IMR-90 (cell line): Measurements from ENCODE around the gene ADGRL3. TPM values are rescaled to one million over a fixed set of nuclear protein-coding genes. Genes with fewer than 3 reads are reported as not detected.

Experiments used
- ATAC-seq: fragments of 200-7000 bp; cut with Tn5 transposase; 2 replicates; pipeline ENCODE4 v1.9.1; 2020; ENCODE audit warnings: low read depth, mild to moderate bottlenecking, moderate library complexity
- BruUV-seq: library from RNA; stranded (reverse); fragments of 400-500 nt; replicated peaks from 2 replicates; lab custom pipeline; 2021; lab: Mats Ljungman, UMichigan
- CTCF ChIA-PET: fragments of 300-600 bp; formaldehyde crosslinking; extraction: SDS; loops from one replicate; lab custom pipeline; 2021; ENCODE audit warnings: antibody characterized with exemption; lab: Yijun Ruan, JAX
- POLR2A ChIA-PET: fragments of 300-600 bp; sonication (Branson Sonifier 250); formaldehyde crosslinking; loops from one replicate; lab custom pipeline; 2022; ENCODE audit warnings: antibody characterized with exemption; ENCODE audit not compliant: unreplicated experiment; lab: Charles Lee
- DNase-seq: peaks from one replicate; pipeline ENCODE4 v3.0.0; 2013
- H2AFZ ChIP-seq: replicated peaks from 2 replicates; pipeline ENCODE3; 2013; ENCODE audit warnings: low read length, mild to moderate bottlenecking; ENCODE audit not compliant: poor library complexity
- H2AK5ac ChIP-seq: 2 replicates; pipeline ENCODE4 v1.6.1; 2013; ENCODE audit warnings: low read depth, low read length, inconsistent platforms
- H2AK9ac ChIP-seq: replicated peaks from 2 replicates; pipeline ENCODE3; 2013; ENCODE audit warnings: mild to moderate bottlenecking, low read depth, low read length, moderate library complexity; ENCODE audit not compliant: poor library complexity
- H2BK120ac ChIP-seq: 2 replicates; pipeline ENCODE4 v1.6.1; 2013; ENCODE audit warnings: low read depth, low read length, inconsistent platforms
- H2BK15ac ChIP-seq: 3 replicates; pipeline ENCODE4 v1.6.1; 2013; ENCODE audit warnings: low read depth, low read length, inconsistent platforms
- H2BK20ac ChIP-seq: 2 replicates; pipeline ENCODE4 v1.6.1; 2013; ENCODE audit warnings: low read depth, mild to moderate bottlenecking, inconsistent platforms, low read length, moderate library complexity
- H2BK5ac ChIP-seq: 2 replicates; pipeline ENCODE4 v1.6.1; 2013; ENCODE audit warnings: mild to moderate bottlenecking, low read depth, low read length, inconsistent platforms; ENCODE audit not compliant: poor library complexity, severe bottlenecking
- H3K14ac ChIP-seq: replicated peaks from 2 replicates; pipeline ENCODE4 v1.6.1; 2013; ENCODE audit warnings: low read depth, low read length, inconsistent platforms
- H3K18ac ChIP-seq: 2 replicates; pipeline ENCODE4 v1.6.1; 2013; ENCODE audit warnings: low read depth, low read length, control low read depth
- H3K23ac ChIP-seq: 2 replicates; pipeline ENCODE4 v1.6.1; 2013; ENCODE audit warnings: low read depth, low read length, inconsistent platforms
- H3K27ac ChIP-seq: 2 replicates; pipeline ENCODE4 v1.5.1; 2013; ENCODE audit warnings: mild to moderate bottlenecking, control low read depth, low read length; ENCODE audit not compliant: insufficient read depth
- H3K27me3 ChIP-seq: 2 replicates; pipeline ENCODE4 v1.6.1; 2013; ENCODE audit warnings: low read length; ENCODE audit not compliant: control insufficient read depth, insufficient read depth
- H3K36me3 ChIP-seq: 2 replicates; pipeline ENCODE4 v1.6.1; 2013; ENCODE audit warnings: low read length, mixed read lengths; ENCODE audit not compliant: control insufficient read depth, insufficient read depth
- H3K4ac ChIP-seq: 2 replicates; pipeline ENCODE4 v1.6.1; 2013; ENCODE audit warnings: low read depth, low read length, inconsistent platforms
- H3K4me1 ChIP-seq: 2 replicates; pipeline ENCODE4 v1.6.1; 2013; ENCODE audit warnings: low read length, mixed read lengths; ENCODE audit not compliant: control insufficient read depth, insufficient read depth
- H3K4me2 ChIP-seq: 2 replicates; pipeline ENCODE4 v1.6.1; 2013; ENCODE audit warnings: low read depth, mild to moderate bottlenecking, control low read depth, low read length, moderate library complexity
- H3K4me3 ChIP-seq: 2 replicates; pipeline ENCODE4 v1.5.1; 2013; ENCODE audit warnings: low read depth, mild to moderate bottlenecking, control low read depth, low read length, moderate library complexity; ENCODE audit not compliant: insufficient read depth
- H3K56ac ChIP-seq: 2 replicates; pipeline ENCODE4 v1.6.1; 2013; ENCODE audit warnings: low read length, inconsistent platforms; ENCODE audit not compliant: insufficient read depth; ENCODE audit errors: extremely low read depth
- H3K79me1 ChIP-seq, 2 experiments: 2 replicates each; pipeline ENCODE4 v1.6.1; 2013; ENCODE audit warnings: low read length in 2 of 2, inconsistent platforms in 1 of 2, low read depth in 1 of 2
- H3K9ac ChIP-seq: 2 replicates; pipeline ENCODE4 v1.6.1; 2013; ENCODE audit warnings: low read depth, low read length, control low read depth
- H3K9me1 ChIP-seq: 2 replicates; pipeline ENCODE4 v1.6.1; 2013; ENCODE audit warnings: low read length, inconsistent platforms; ENCODE audit not compliant: insufficient read depth
- H3K9me3 ChIP-seq: 2 replicates; pipeline ENCODE4 v1.6.1; 2013; ENCODE audit warnings: low read length; ENCODE audit not compliant: control insufficient read depth, insufficient read depth
- H4K20me1 ChIP-seq: 2 replicates; pipeline ENCODE4 v1.6.1; 2013; ENCODE audit warnings: low read length, inconsistent platforms; ENCODE audit not compliant: insufficient read depth
- H4K5ac ChIP-seq: 2 replicates; pipeline ENCODE4 v1.6.1; 2013; ENCODE audit warnings: mild to moderate bottlenecking, low read depth, low read length, control low read depth
- H4K8ac ChIP-seq, 2 experiments: 2 replicates each; pipeline ENCODE4 v1.6.1; 2013; ENCODE audit warnings: low read depth in 2 of 2, low read length in 2 of 2, control low read depth in 1 of 2, inconsistent platforms in 1 of 2
- H4K91ac ChIP-seq: 2 replicates; pipeline ENCODE4 v1.6.1; 2013; ENCODE audit warnings: low read depth, low read length, inconsistent platforms; ENCODE audit not compliant: insufficient read depth
- BHLHE40 ChIP-seq: fragments of 150-350 bp; IDR thresholded peaks from 2 replicates; pipeline ENCODE4 v1.6.1; 2016; ENCODE audit warnings: mild to moderate bottlenecking, low read depth, low read length
- CEBPB ChIP-seq: IDR thresholded peaks from 2 replicates; pipeline ENCODE4 v1.6.1; 2012; ENCODE audit warnings: low read depth, low read length, improper control_type of control experiment
- CHD1 ChIP-seq: IDR thresholded peaks from 2 replicates; pipeline ENCODE4 v1.6.1; 2012; ENCODE audit warnings: low read depth, low read length, improper control_type of control experiment
- FOS ChIP-seq: fragments of 150-350 bp; IDR thresholded peaks from 2 replicates; pipeline ENCODE4 v1.6.1; 2016; ENCODE audit warnings: low read depth, low read length
- MAFK ChIP-seq: IDR thresholded peaks from 2 replicates; pipeline ENCODE4 v1.6.1; 2012; ENCODE audit warnings: low read depth, low read length, improper control_type of control experiment
- MAZ ChIP-seq: IDR thresholded peaks from 2 replicates; pipeline ENCODE4 v1.6.1; 2012; ENCODE audit warnings: low read depth, mild to moderate bottlenecking, low read length, improper control_type of control experiment, moderate library complexity, borderline replicate concordance
- MXI1 ChIP-seq: IDR thresholded peaks from 2 replicates; pipeline ENCODE4 v1.6.1; 2012; ENCODE audit warnings: low read depth, mild to moderate bottlenecking, low read length, moderate library complexity, borderline replicate concordance
- NFE2L2 ChIP-seq: fragments of 150-350 bp; IDR thresholded peaks from 2 replicates; pipeline ENCODE4 v1.6.1; 2016; ENCODE audit warnings: low read depth, mild to moderate bottlenecking, low read length
- POLR2A ChIP-seq: IDR thresholded peaks from 2 replicates; pipeline ENCODE4 v1.6.1; 2012; ENCODE audit warnings: mild to moderate bottlenecking, low read depth, low read length
- RAD21 ChIP-seq: IDR thresholded peaks from 2 replicates; pipeline ENCODE4 v1.6.1; 2012; ENCODE audit warnings: low read length, improper control_type of control experiment
- RCOR1 ChIP-seq: IDR thresholded peaks from 2 replicates; pipeline ENCODE4 v1.6.1; 2012; ENCODE audit warnings: mild to moderate bottlenecking, low read length, improper control_type of control experiment; ENCODE audit not compliant: insufficient replicate concordance
- RFX5 ChIP-seq: IDR thresholded peaks from 2 replicates; pipeline ENCODE4 v1.8.0; 2012; ENCODE audit warnings: low read depth, mild to moderate bottlenecking, low read length, moderate library complexity
- SMC3 ChIP-seq: fragments of 150-350 bp; IDR thresholded peaks from 2 replicates; pipeline ENCODE4 v1.6.1; 2016; ENCODE audit warnings: low read depth, mild to moderate bottlenecking, antibody characterized with exemption, low read length, moderate library complexity
- WGBS, 2 experiments: methylation state at CpG; one replicate each; pipeline versions ENCODE4 v1.1.5 to v1.1.7; 2013; ENCODE audit warnings: missing lambda C conversion rate in 2 of 2; ENCODE audit not compliant: insufficient read length in 1 of 2; ENCODE audit errors: extremely low coverage in 2 of 2; 5-methylcytosine and 5-hydroxymethylcytosine counted together
- dilution Hi-C: fragments of 300-500 bp; cut with HindIII; formaldehyde crosslinking; loops from one replicate; pipeline ENCODE4 v1.14.3; 2018; ENCODE audit warnings: low sequenced_read_pairs; ENCODE audit not compliant: unreplicated experiment
- in situ Hi-C: fragments of 300-500 bp; cut with MboI; formaldehyde crosslinking; loops from 3 replicates; pipeline ENCODE4 v1.14.3; 2019; ENCODE audit warnings: low sequenced_read_pairs, inconsistent platforms, mixed read lengths
- intact Hi-C: fragments of 100-400 bp; cut with micrococcal nuclease; formaldehyde crosslinking; loops from 2 replicates; pipeline ENCODE4 v1.10.0; 2022
- polyA plus RNA-seq, 3 experiments: library from polyadenylated mRNA; depleted of rRNA; stranded (reverse); fragments of >200 nt; gene quantifications; 2 replicates each; pipeline ENCODE4 v1.2.3, GENCODE V29; 2012; ENCODE audit warnings: low replicate concordance in 1 of 3
- total RNA-seq: library from RNA; depleted of rRNA; stranded (reverse); fragments of >200 nt; gene quantifications from 2 replicates; pipeline ENCODE4 v1.2.3, GENCODE V29; 2012
- TF ChIP-seq, protein P1 (sequence below): conservative IDR thresholded peaks from 2 replicates; pipeline ENCODE4 v1.5.1; 2012; ENCODE audit warnings: mild to moderate bottlenecking, low read depth, low read length, improper control_type of control experiment
- TF ChIP-seq, protein P2 (sequence below): fragments of 150-350 bp; IDR thresholded peaks from 2 replicates; pipeline ENCODE4 v1.6.1; 2017; ENCODE audit warnings: mild to moderate bottlenecking, antibody characterized with exemption, low read length, low read depth
- TF ChIP-seq, protein P3 (sequence below): fragments of 150-350 bp; IDR thresholded peaks from 2 replicates; pipeline ENCODE4 v1.6.1; 2016; ENCODE audit warnings: low read depth, mild to moderate bottlenecking, low read length, moderate library complexity, borderline replicate concordance

Gene ADGRL3
- total and polyA plus RNA-seq, 2 of the 4 experiments (the other 2 are of a cell fraction), result 0.46 to 2.5 TPM

DNA sequence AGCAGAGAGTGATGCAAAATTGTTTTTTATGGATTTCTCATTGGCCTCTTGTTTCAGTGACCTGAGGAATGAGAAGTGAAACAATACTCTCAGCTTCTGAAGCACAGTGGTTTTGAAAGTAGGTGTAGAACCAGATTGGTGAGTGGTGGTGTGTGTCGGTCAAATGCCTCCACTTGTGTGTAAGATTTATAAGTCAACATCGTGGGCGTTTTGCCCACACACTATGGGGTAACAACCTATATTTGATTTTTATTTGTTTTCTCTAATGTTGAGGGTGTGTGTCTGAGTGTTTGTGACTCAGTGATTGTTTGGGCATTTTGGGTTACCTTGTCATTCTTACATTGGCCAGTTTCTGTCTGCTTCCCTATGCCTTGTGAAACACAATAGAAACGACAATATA, 23.3 kb downstream of the ADGRL3 start:
- no peaks in the 10 kb centered on the region for H3K27me3 ChIP-seq
- no CpG with 5 or more reads among the region's 4 CpGs for WGBS, 2 experiments
- H4K8ac ChIP-seq, result no peak overlapping the region
- no peak overlapping the region for H4K91ac ChIP-seq
- intact Hi-C loops, result no loop called here
- no peaks in the 10 kb centered on the region for H3K36me3 ChIP-seq
- no peaks in the 10 kb centered on the region for H4K20me1 ChIP-seq
- no peak overlapping the region for H3K4me2 ChIP-seq
- no peak overlapping the region for H3K4me3 ChIP-seq
- no peak overlapping the region for H3K9ac ChIP-seq
- H2BK120ac ChIP-seq, result no peak overlapping the region
- H3K27ac ChIP-seq, result no peak overlapping the region
- dilution Hi-C loops, result no loop called here
- CTCF ChIA-PET, result no interaction called here
- no TSS peak for BruUV-seq
- H2AK9ac ChIP-seq, result no peak overlapping the region
- no peaks in the 10 kb centered on the region for H3K9me3 ChIP-seq
- in situ Hi-C loops, result no loop called here
- H2BK5ac ChIP-seq, result no peak overlapping the region
- H4K5ac ChIP-seq, result no peak overlapping the region
- no peaks in the 10 kb centered on the region for H3K9me1 ChIP-seq
- no peak for ATAC-seq
- no peak overlapping the region for H3K18ac ChIP-seq
- no peak overlapping the region for H3K14ac ChIP-seq
- H3K4ac ChIP-seq, result no peak overlapping the region
- H3K56ac ChIP-seq, result no peak overlapping the region
- H3K79me1 ChIP-seq, result no peaks in the 10 kb centered on the region
- no peak overlapping the region for H3K23ac ChIP-seq
- H3K4me1 ChIP-seq, result no peaks in the 10 kb centered on the region
- POLR2A ChIA-PET, result no interaction called here
- H2AFZ ChIP-seq, result no peak overlapping the region
- TF ChIP-seq RCOR1 (no peak), RAD21 (no peak), POLR2A (no peak), SMC3 (no peak), NFE2L2 (no peak), CEBPB (no peak), MAFK (no peak), MAZ (no peak), BHLHE40 (no peak), RFX5 (no peak), FOS (no peak), CHD1 (no peak), MXI1 (no peak)
- TF ChIP-seq, protein P1, sequence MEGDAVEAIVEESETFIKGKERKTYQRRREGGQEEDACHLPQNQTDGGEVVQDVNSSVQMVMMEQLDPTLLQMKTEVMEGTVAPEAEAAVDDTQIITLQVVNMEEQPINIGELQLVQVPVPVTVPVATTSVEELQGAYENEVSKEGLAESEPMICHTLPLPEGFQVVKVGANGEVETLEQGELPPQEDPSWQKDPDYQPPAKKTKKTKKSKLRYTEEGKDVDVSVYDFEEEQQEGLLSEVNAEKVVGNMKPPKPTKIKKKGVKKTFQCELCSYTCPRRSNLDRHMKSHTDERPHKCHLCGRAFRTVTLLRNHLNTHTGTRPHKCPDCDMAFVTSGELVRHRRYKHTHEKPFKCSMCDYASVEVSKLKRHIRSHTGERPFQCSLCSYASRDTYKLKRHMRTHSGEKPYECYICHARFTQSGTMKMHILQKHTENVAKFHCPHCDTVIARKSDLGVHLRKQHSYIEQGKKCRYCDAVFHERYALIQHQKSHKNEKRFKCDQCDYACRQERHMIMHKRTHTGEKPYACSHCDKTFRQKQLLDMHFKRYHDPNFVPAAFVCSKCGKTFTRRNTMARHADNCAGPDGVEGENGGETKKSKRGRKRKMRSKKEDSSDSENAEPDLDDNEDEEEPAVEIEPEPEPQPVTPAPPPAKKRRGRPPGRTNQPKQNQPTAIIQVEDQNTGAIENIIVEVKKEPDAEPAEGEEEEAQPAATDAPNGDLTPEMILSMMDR, result no peak
- TF ChIP-seq, protein P2, sequence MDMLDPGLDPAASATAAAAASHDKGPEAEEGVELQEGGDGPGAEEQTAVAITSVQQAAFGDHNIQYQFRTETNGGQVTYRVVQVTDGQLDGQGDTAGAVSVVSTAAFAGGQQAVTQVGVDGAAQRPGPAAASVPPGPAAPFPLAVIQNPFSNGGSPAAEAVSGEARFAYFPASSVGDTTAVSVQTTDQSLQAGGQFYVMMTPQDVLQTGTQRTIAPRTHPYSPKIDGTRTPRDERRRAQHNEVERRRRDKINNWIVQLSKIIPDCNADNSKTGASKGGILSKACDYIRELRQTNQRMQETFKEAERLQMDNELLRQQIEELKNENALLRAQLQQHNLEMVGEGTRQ, result no peak
- TF ChIP-seq, protein P3, sequence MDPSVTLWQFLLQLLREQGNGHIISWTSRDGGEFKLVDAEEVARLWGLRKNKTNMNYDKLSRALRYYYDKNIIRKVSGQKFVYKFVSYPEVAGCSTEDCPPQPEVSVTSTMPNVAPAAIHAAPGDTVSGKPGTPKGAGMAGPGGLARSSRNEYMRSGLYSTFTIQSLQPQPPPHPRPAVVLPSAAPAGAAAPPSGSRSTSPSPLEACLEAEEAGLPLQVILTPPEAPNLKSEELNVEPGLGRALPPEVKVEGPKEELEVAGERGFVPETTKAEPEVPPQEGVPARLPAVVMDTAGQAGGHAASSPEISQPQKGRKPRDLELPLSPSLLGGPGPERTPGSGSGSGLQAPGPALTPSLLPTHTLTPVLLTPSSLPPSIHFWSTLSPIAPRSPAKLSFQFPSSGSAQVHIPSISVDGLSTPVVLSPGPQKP, result no peak
- no peak overlapping the region for H2AK5ac ChIP-seq
- no peak for DNase-seq
- H2BK20ac ChIP-seq, result no peak overlapping the region
- no peak overlapping the region for H2BK15ac ChIP-seq
